Central memory CD8-positive, alpha-beta T cell (primary cell): ENCODE measurements around the gene SLC9A4.

Source experiments
- ATAC-seq: fragments of 150-1000 bp; cut with Tn5 transposase; replicated peaks from 2 replicates; pipeline ENCODE4 v1.10.0; 2022; ENCODE audit warnings: mild to moderate bottlenecking, moderate FRiP score, moderate number of reproducible peaks; ENCODE audit not compliant: poor library complexity, severe bottlenecking; ENCODE audit errors: extremely low read depth
- DNase-seq, 2 donors: peaks; one replicate each; pipeline ENCODE4 v3.0.0; 2021; ENCODE audit warnings: low spot score in 2 of 2
- H3K27ac Mint-ChIP-seq: one replicate; pipeline ENCODE4 v1.8.0; 2022; ENCODE audit warnings: low read depth, mild to moderate bottlenecking, moderate library complexity, mixed read lengths
- H3K27me3 Mint-ChIP-seq: one replicate; pipeline ENCODE4 v1.8.0; 2022; ENCODE audit warnings: mixed read lengths
- H3K36me3 Mint-ChIP-seq: one replicate; pipeline ENCODE4 v1.8.0; 2022; ENCODE audit warnings: mild to moderate bottlenecking, moderate library complexity, mixed read lengths; ENCODE audit not compliant: insufficient read depth
- H3K4me1 Mint-ChIP-seq: one replicate; pipeline ENCODE4 v1.8.0; 2022; ENCODE audit warnings: mixed read lengths
- H3K4me3 Mint-ChIP-seq: one replicate; pipeline ENCODE4 v1.8.0; 2022; ENCODE audit warnings: mild to moderate bottlenecking, moderate library complexity, mixed read lengths
- H3K9me3 Mint-ChIP-seq: one replicate; pipeline ENCODE4 v1.8.0; 2022; ENCODE audit warnings: mixed read lengths

Gene SLC9A4

GRCh38 chr2:102463160-102463559, 9.9 kb upstream of the SLC9A4 start:
- ATAC-seq (no peak), DNase-seq (no peak)

GRCh38 chr2:102470168-102470567, 2.9 kb upstream of the SLC9A4 start:
- peaks cover 37% of the 10 kb centered on the region for H3K27me3 Mint-ChIP-seq
- H3K27ac Mint-ChIP-seq, result no peak overlapping the region
- no peak overlapping the region for H3K4me3 Mint-ChIP-seq
- H3K4me1 Mint-ChIP-seq, result no peaks in the 10 kb centered on the region
- H3K36me3 Mint-ChIP-seq, result no peaks in the 10 kb centered on the region
- H3K9me3 Mint-ChIP-seq, result peaks cover 10% of the 10 kb centered on the region
- no peak for ATAC-seq
- no peak for DNase-seq

More at GRCh38 chr2:102463160-102463559, 9.9 kb upstream of the SLC9A4 start:
- Mint-ChIP-seq H3K4me1 (no peaks in the 10 kb centered on the region), H3K27ac (no peak overlapping the region), H3K27me3 (peaks cover 19% of the 10 kb centered on the region), H3K4me3 (no peak overlapping the region), H3K9me3 (no peaks in the 10 kb centered on the region), H3K36me3 (no peaks in the 10 kb centered on the region)

- Mint-ChIP-seq H3K36me3 (no peaks in the 10 kb centered on the region), H3K4me1 (no peaks in the 10 kb centered on the region), H3K4me3 (no peak overlapping the region), H3K27ac (no peak overlapping the region), H3K9me3 (peaks cover 10% of the 10 kb centered on the region), H3K27me3 (peaks cover 42% of the 10 kb centered on the region)
- no peak for ATAC-seq
- DNase-seq, result no peak
These were observed 605 bp downstream of the SLC9A4 start for GRCh38 chr2:102473631-102474030.

- H3K4me3 Mint-ChIP-seq, result no peak overlapping the region
- H3K36me3 Mint-ChIP-seq, result no peaks in the 10 kb centered on the region
- ATAC-seq (no peak), DNase-seq (no peak)
- no peak overlapping the region for H3K27ac Mint-ChIP-seq
- peaks cover 9% of the 10 kb centered on the region for H3K9me3 Mint-ChIP-seq
- peaks cover 46% of the 10 kb centered on the region for H3K27me3 Mint-ChIP-seq
- H3K4me1 Mint-ChIP-seq, result no peaks in the 10 kb centered on the region
These were observed 1.8 kb downstream of the SLC9A4 start for GRCh38 chr2:102474785-102475184.

GRCh38 chr2:102478686-102479470, 5.9 kb downstream of the SLC9A4 start:
- Mint-ChIP-seq H3K27ac (no peak overlapping the region), H3K4me3 (no peak overlapping the region), H3K4me1 (no peaks in the 10 kb centered on the region), H3K9me3 (no peaks in the 10 kb centered on the region), H3K36me3 (no peaks in the 10 kb centered on the region), H3K27me3 (peaks cover 37% of the 10 kb centered on the region)
- ATAC-seq, result no peak
- no peak for DNase-seq

GRCh38 chr2:102480285-102481195, 7.5 kb downstream of the SLC9A4 start:
- DNase-seq, result no peak
- H3K36me3 Mint-ChIP-seq, result no peaks in the 10 kb centered on the region
- ATAC-seq, result no peak
- H3K4me1 Mint-ChIP-seq, result no peaks in the 10 kb centered on the region
- H3K27ac Mint-ChIP-seq, result no peak overlapping the region
- peaks cover 53% of the 10 kb centered on the region for H3K27me3 Mint-ChIP-seq
- no peak overlapping the region for H3K4me3 Mint-ChIP-seq
- no peaks in the 10 kb centered on the region for H3K9me3 Mint-ChIP-seq

- H3K9me3 Mint-ChIP-seq, result no peaks in the 10 kb centered on the region
- H3K4me3 Mint-ChIP-seq, result no peak overlapping the region
- peaks cover 57% of the 10 kb centered on the region for H3K27me3 Mint-ChIP-seq
- H3K27ac Mint-ChIP-seq, result no peak overlapping the region
- ATAC-seq, result no peak
- no peaks in the 10 kb centered on the region for H3K36me3 Mint-ChIP-seq
- H3K4me1 Mint-ChIP-seq, result no peaks in the 10 kb centered on the region
- DNase-seq, result no peak
These were observed 8.9 kb downstream of the SLC9A4 start for GRCh38 chr2:102481931-102482330.

GRCh38 chr2:102483086-102483485, 10.1 kb downstream of the SLC9A4 start:
- no peak overlapping the region for H3K4me3 Mint-ChIP-seq
- no peaks in the 10 kb centered on the region for H3K36me3 Mint-ChIP-seq
- DNase-seq (no peak), ATAC-seq (no peak)
- H3K4me1 Mint-ChIP-seq, result no peaks in the 10 kb centered on the region
- no peak overlapping the region for H3K27ac Mint-ChIP-seq
- H3K27me3 Mint-ChIP-seq, result peaks cover 56% of the 10 kb centered on the region
- H3K9me3 Mint-ChIP-seq, result no peaks in the 10 kb centered on the region

GRCh38 chr2:102484310-102485061, 11.5 kb downstream of the SLC9A4 start:
- no peaks in the 10 kb centered on the region for H3K9me3 Mint-ChIP-seq
- DNase-seq (no peak), ATAC-seq (no peak)
- peaks cover 48% of the 10 kb centered on the region for H3K27me3 Mint-ChIP-seq
- no peaks in the 10 kb centered on the region for H3K36me3 Mint-ChIP-seq
- no peak overlapping the region for H3K4me3 Mint-ChIP-seq
- H3K4me1 Mint-ChIP-seq, result peaks cover 7% of the 10 kb centered on the region
- no peak overlapping the region for H3K27ac Mint-ChIP-seq

- no peaks in the 10 kb centered on the region for H3K9me3 Mint-ChIP-seq
- H3K4me1 Mint-ChIP-seq, result peaks cover 12% of the 10 kb centered on the region
- H3K27ac Mint-ChIP-seq, result no peak overlapping the region
- H3K36me3 Mint-ChIP-seq, result no peaks in the 10 kb centered on the region
- ATAC-seq, result no peak
- no peak for DNase-seq
- peaks cover 45% of the 10 kb centered on the region for H3K27me3 Mint-ChIP-seq
- no peak overlapping the region for H3K4me3 Mint-ChIP-seq
These were observed 12.2 kb downstream of the SLC9A4 start for GRCh38 chr2:102485147-102485785.

- Mint-ChIP-seq H3K4me1 (peaks cover 12% of the 10 kb centered on the region), H3K9me3 (no peaks in the 10 kb centered on the region), H3K27me3 (peaks cover 48% of the 10 kb centered on the region), H3K4me3 (no peak overlapping the region), H3K27ac (no peak overlapping the region), H3K36me3 (no peaks in the 10 kb centered on the region)
- DNase-seq (no peak), ATAC-seq (no peak)
These were observed 14.1 kb downstream of the SLC9A4 start for GRCh38 chr2:102486941-102487702.
